Colonic mucosa (tissue), 4 donors: ENCODE measurements around the gene BNC1. TPM values are rescaled to one million over a fixed set of nuclear protein-coding genes. Genes with fewer than 3 reads are reported as not detected.
"Not testable (repeated sequence)": the region's sequence is repeated elsewhere in the genome, so short reads cannot be mapped to it uniquely, and the experiment has no call there.

Experiments used
- DNase-seq: peaks from one replicate; pipeline ENCODE4 v3.0.0-alpha.2; 2020
- H3K27ac ChIP-seq: fragments of 200-600 bp; one replicate; pipeline ENCODE4 v1.8.0; 2021
- H3K27me3 ChIP-seq: fragments of 200-600 bp; one replicate; pipeline ENCODE4 v1.8.0; 2021
- H3K36me3 ChIP-seq: fragments of 200-600 bp; one replicate; pipeline ENCODE4 v1.8.0; 2021
- H3K4me1 ChIP-seq: fragments of 200-600 bp; one replicate; pipeline ENCODE4 v1.8.0; 2021; ENCODE audit warnings: mild to moderate bottlenecking
- H3K4me3 ChIP-seq: fragments of 200-600 bp; one replicate; pipeline ENCODE4 v1.8.0; 2021
- H3K9ac ChIP-seq, 2 donors: one replicate each; pipeline ENCODE4 v1.7.0; 2013; ENCODE audit warnings: control low read depth in 2 of 2, low read depth in 2 of 2, low read length in 2 of 2
- H3K9me3 ChIP-seq: fragments of 200-600 bp; one replicate; pipeline ENCODE4 v1.8.0; 2021
- CTCF ChIP-seq: fragments of 200-600 bp; IDR thresholded peaks from one replicate; pipeline ENCODE4 v1.8.0; 2022; ENCODE audit warnings: antibody characterized with exemption, mild to moderate bottlenecking
- intact Hi-C: fragments of 100-400 bp; cut with DNase I; formaldehyde crosslinking; loops from one replicate; pipeline ENCODE4 v1.14.1; 2022
- total RNA-seq, 2 donors: library from RNA; stranded (reverse); fragmentation: NEBNext Ultra II Directional in 1 of 2; extraction: Animal tissue kit (Norgen Biotek cat#: 25700) in 1 of 2; gene quantifications; one replicate each; pipeline ENCODE4 v1.2.1, GENCODE V29; 2021
- donor health status: healthy.
- donor health status: DM: no; HTN: no; CAD: no.
- donor health status: DM: no; HTN: no; CAD: no.

BNC1 gene
- total RNA-seq, 2 donors from 2014 or later, result not detected

GRCh38 chr15:83248151-83249029, 36.1 kb downstream of the BNC1 start:
- Histone ChIP-seq H3K27ac (no peak overlapping the region), H3K27me3 (no peaks in the 10 kb centered on the region), H3K9me3 (no peaks in the 10 kb centered on the region), H3K4me1 (no peaks in the 10 kb centered on the region), H3K4me3 (no peak overlapping the region), H3K36me3 (no peaks in the 10 kb centered on the region), H3K9ac (no peak overlapping the region)
- peak; percentile 34 for DNase-seq
- TF ChIP-seq CTCF, result peak; percentile 95
- intact Hi-C loops, result loop anchor here (5.0 kb wide), 2 partner anchors 189 to 314 kb away; no protein-coding TSS in a partner anchor

GRCh38 chr15:83243634-83244033, 40.8 kb downstream of the BNC1 start:
- no peak overlapping the region for H3K27ac ChIP-seq
- H3K4me1 ChIP-seq, result no peaks in the 10 kb centered on the region
- H3K9me3 ChIP-seq, result no peaks in the 10 kb centered on the region
- no peak overlapping the region for H3K4me3 ChIP-seq
- TF ChIP-seq CTCF, result no peak
- no peak for DNase-seq
- no peak overlapping the region for H3K9ac ChIP-seq
- H3K27me3 ChIP-seq, result no peaks in the 10 kb centered on the region
- H3K36me3 ChIP-seq, result no peaks in the 10 kb centered on the region
- intact Hi-C loops, result no loop called here

GRCh38 chr15:83230242-83230641, 54.2 kb downstream of the BNC1 start:
- Histone ChIP-seq H3K36me3 (no peaks in the 10 kb centered on the region), H3K9ac (no peak overlapping the region), H3K4me1 (no peaks in the 10 kb centered on the region), H3K4me3 (no peak overlapping the region), H3K9me3 (no peaks in the 10 kb centered on the region), H3K27ac (no peak overlapping the region), H3K27me3 (no peaks in the 10 kb centered on the region)
- no peak for DNase-seq
- intact Hi-C loops, result no loop called here
- TF ChIP-seq CTCF, result no peak

GRCh38 chr15:83225449-83225848, 59.0 kb downstream of the BNC1 start:
- no peak for DNase-seq
- H3K27ac ChIP-seq, result no peak overlapping the region
- no peak overlapping the region for H3K9ac ChIP-seq
- H3K4me1 ChIP-seq, result no peaks in the 10 kb centered on the region
- no peak for TF ChIP-seq CTCF
- no peaks in the 10 kb centered on the region for H3K9me3 ChIP-seq
- H3K27me3 ChIP-seq, result no peaks in the 10 kb centered on the region
- H3K36me3 ChIP-seq, result no peaks in the 10 kb centered on the region
- H3K4me3 ChIP-seq, result no peak overlapping the region
- intact Hi-C loops, result no loop called here

GRCh38 chr15:83221781-83222180, 62.7 kb downstream of the BNC1 start:
- H3K27me3 ChIP-seq, DNase-seq, H3K9ac ChIP-seq, intact Hi-C loops, H3K4me3 ChIP-seq, H3K4me1 ChIP-seq, H3K9me3 ChIP-seq, H3K27ac ChIP-seq, H3K36me3 ChIP-seq: not testable (repeated sequence)

GRCh38 chr15:83219026-83219425, 65.4 kb downstream of the BNC1 start:
- no peak for TF ChIP-seq CTCF
- no peak overlapping the region for H3K4me3 ChIP-seq
- intact Hi-C loops, result no loop called here
- no peak overlapping the region for H3K27ac ChIP-seq
- H3K9me3 ChIP-seq, result no peaks in the 10 kb centered on the region
- no peaks in the 10 kb centered on the region for H3K36me3 ChIP-seq
- H3K9ac ChIP-seq, result no peak overlapping the region
- no peak for DNase-seq
- no peaks in the 10 kb centered on the region for H3K27me3 ChIP-seq
- H3K4me1 ChIP-seq, result no peaks in the 10 kb centered on the region
